HUDEP-2 (cell line): ENCODE data around the gene ASB7.
A peak's percentile ranks its signal among the peaks of the same experiment; 100 is the strongest.

Source experiments
- DNase-seq, 76 experiments: peaks; one replicate each; lab custom pipeline; 2025; ENCODE audit not compliant: unreplicated experiment in 76 of 76; lab: John Stamatoyannopoulos, UW

The ASB7 gene

GRCh38 chr15:100596792-100597191 is 5.6 kb upstream of the ASB7 start:
- peak in 75 of 76 experiments; percentile 14 to 95 (median 81) for DNase-seq

- DNase-seq: no peak
Measured at GRCh38 chr15:100597862-100598261, 4.5 kb upstream of the ASB7 start.

- DNase-seq: no peak
Measured at GRCh38 chr15:100598655-100599054, 3.7 kb upstream of the ASB7 start.

- peak in 47 of 76 experiments; percentile 1 to 47 (median 16) for DNase-seq
Measured at GRCh38 chr15:100601163-100601562, 1.2 kb upstream of the ASB7 start.

GRCh38 chr15:100601617-100602063 is 749 bp upstream of the ASB7 start:
- peak in 7 of 76 experiments; percentile 16 to 94 (median 51) for DNase-seq

GRCh38 chr15:100602823-100603393 is 519 bp downstream of the ASB7 start:
- peak in 6 of 76 experiments; percentile 6 to 29 (median 11) for DNase-seq

- DNase-seq: no peak
Measured at GRCh38 chr15:100612539-100612938, 10.2 kb downstream of the ASB7 start.

GRCh38 chr15:100613208-100613607 is 10.8 kb downstream of the ASB7 start:
- DNase-seq: no peak

- DNase-seq: peak in 1 of 76 experiments; percentile 2
Measured at GRCh38 chr15:100614336-100614735, 11.9 kb downstream of the ASB7 start.

GRCh38 chr15:100614918-100615317 is 12.5 kb downstream of the ASB7 start:
- no peak for DNase-seq

- DNase-seq: no peak
Measured at GRCh38 chr15:100615801-100616200, 13.4 kb downstream of the ASB7 start.

GRCh38 chr15:100616700-100617099 is 14.3 kb downstream of the ASB7 start:
- no peak for DNase-seq

- DNase-seq: no peak
Measured at GRCh38 chr15:100623301-100623700, 20.9 kb downstream of the ASB7 start.

- peak in 50 of 76 experiments; percentile 1 to 60 (median 22) for DNase-seq
Measured at GRCh38 chr15:100627789-100628395, 25.5 kb downstream of the ASB7 start.

- DNase-seq: no peak
Measured at GRCh38 chr15:100628746-100629145, 26.4 kb downstream of the ASB7 start.

GRCh38 chr15:100631831-100632230 is 29.4 kb downstream of the ASB7 start:
- DNase-seq: no peak

- no peak for DNase-seq
Measured at GRCh38 chr15:100633763-100634075, 31.3 kb downstream of the ASB7 start.

GRCh38 chr15:100635406-100636071 is 33.1 kb downstream of the ASB7 start:
- DNase-seq: no peak

GRCh38 chr15:100638177-100638730 is 35.9 kb downstream of the ASB7 start:
- DNase-seq: no peak

- DNase-seq: no peak
Measured at GRCh38 chr15:100642213-100642949, 40.0 kb downstream of the ASB7 start.

- no peak for DNase-seq
Measured at GRCh38 chr15:100642950-100643338, 40.6 kb downstream of the ASB7 start.
